H1 (cell line): ENCODE data around the gene TGOLN2.

ENCODE experiments used
- BACH1 ChIP-seq: IDR thresholded peaks from 2 replicates; pipeline ENCODE4 v1.6.1; 2012; ENCODE audit warnings: low read length, improper control_type of control experiment
- CEBPB ChIP-seq: IDR thresholded peaks from 2 replicates; pipeline ENCODE4 v1.6.1; 2012; ENCODE audit warnings: low read depth, low read length
- CHD1 ChIP-seq: IDR thresholded peaks from 2 replicates; pipeline ENCODE4 v1.6.1; 2012; ENCODE audit warnings: low read depth, low read length, improper control_type of control experiment
- EZH2 ChIP-seq: fragments of 200-600 bp; sonication (generic); IDR thresholded peaks from 2 replicates; pipeline ENCODE4 v1.7.1; 2012; ENCODE audit warnings: low read depth, mild to moderate bottlenecking, moderate library complexity, low read length, inconsistent platforms; ENCODE audit not compliant: severe bottlenecking
- HDAC2 ChIP-seq, 2 experiments: fragments of 300-600 bp in 1 of 2; sonication (generic) in 1 of 2; IDR thresholded peaks; 2 replicates each; pipeline ENCODE4 v1.6.1; 2011 to 2012; ENCODE audit warnings: low read depth in 2 of 2, low read length in 2 of 2, mild to moderate bottlenecking in 2 of 2, moderate library complexity in 2 of 2, borderline replicate concordance in 1 of 2, inconsistent platforms in 1 of 2
- JUN ChIP-seq: IDR thresholded peaks from 2 replicates; pipeline ENCODE4 v1.6.1; 2011; ENCODE audit warnings: low read depth, mild to moderate bottlenecking, improper control_type of control experiment, low read length
- RXRA ChIP-seq: IDR thresholded peaks from 2 replicates; pipeline ENCODE4 v1.6.1; 2011; ENCODE audit warnings: low read depth, mild to moderate bottlenecking, low read length, moderate library complexity; ENCODE audit not compliant: insufficient read depth
- TBP ChIP-seq: IDR thresholded peaks from 2 replicates; pipeline ENCODE4 v1.6.1; 2011; ENCODE audit warnings: low read depth, low read length, improper control_type of control experiment
- USF2 ChIP-seq: IDR thresholded peaks from 2 replicates; pipeline ENCODE4 v1.6.1; 2011; ENCODE audit warnings: low read length, improper control_type of control experiment
- TF ChIP-seq, protein P1 (sequence below), 3 experiments: IDR thresholded peaks; 1 replicate in 2 of 3; 2 replicates in 1 of 3; pipeline versions ENCODE4 v1.5.1 to v1.6.1; 2011; ENCODE audit warnings: low read length in 3 of 3, mild to moderate bottlenecking in 3 of 3, inconsistent platforms in 2 of 3, low read depth in 1 of 3, moderate library complexity in 1 of 3; ENCODE audit not compliant: insufficient read depth in 1 of 3; ENCODE audit errors: control extremely low read depth in 1 of 3

DNA sequence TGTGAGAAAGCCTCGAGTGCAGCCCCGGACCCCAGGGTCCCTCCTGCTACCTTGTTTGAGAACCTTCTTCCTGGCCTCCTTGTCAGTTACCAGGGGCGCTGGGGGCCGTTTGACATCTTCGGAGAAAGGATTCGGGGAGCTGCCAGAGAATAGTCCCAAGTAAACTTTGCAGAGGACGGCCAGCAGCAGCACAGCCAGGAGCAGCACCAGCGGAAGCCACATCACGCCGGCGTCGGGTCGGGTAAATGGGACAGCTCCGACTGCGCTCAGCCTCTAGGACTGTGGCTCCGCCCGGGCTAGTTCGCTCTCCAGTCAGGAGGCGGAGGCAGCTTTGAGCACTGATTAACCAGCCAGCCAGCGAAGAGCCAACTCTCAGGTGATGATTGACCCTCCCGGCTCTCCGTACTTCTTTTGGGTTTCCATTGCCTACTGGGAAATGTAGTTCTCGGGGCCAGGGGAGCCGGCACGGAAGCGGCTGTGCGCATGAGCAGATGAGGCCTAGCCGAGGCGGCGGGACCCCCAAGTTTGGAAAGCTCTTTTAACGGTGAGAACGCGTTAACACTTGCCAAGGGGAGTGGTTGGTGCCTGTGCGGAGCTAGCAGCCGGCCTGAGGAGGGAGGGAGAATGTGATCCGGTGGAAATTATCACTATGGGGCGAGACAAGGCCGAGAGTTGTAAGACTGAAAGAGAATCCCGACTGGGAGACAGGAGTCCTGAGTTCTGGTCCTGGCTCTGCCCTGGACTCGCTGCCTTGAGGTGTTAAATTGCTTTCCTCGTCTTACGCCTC lies 26.7 kb upstream of the TGOLN2 start, which contains the start of the genes ELMOD3 and RETSAT:
- no peak for TF ChIP-seq HDAC2 (IDR thresholded peaks at IDR 0.05; ENCODE audit: borderline replicate concordance in 1 of 2, low read depth in 2 of 2, low read length in 2 of 2)
- TF ChIP-seq EZH2 = no peak
- TF ChIP-seq, protein P1, sequence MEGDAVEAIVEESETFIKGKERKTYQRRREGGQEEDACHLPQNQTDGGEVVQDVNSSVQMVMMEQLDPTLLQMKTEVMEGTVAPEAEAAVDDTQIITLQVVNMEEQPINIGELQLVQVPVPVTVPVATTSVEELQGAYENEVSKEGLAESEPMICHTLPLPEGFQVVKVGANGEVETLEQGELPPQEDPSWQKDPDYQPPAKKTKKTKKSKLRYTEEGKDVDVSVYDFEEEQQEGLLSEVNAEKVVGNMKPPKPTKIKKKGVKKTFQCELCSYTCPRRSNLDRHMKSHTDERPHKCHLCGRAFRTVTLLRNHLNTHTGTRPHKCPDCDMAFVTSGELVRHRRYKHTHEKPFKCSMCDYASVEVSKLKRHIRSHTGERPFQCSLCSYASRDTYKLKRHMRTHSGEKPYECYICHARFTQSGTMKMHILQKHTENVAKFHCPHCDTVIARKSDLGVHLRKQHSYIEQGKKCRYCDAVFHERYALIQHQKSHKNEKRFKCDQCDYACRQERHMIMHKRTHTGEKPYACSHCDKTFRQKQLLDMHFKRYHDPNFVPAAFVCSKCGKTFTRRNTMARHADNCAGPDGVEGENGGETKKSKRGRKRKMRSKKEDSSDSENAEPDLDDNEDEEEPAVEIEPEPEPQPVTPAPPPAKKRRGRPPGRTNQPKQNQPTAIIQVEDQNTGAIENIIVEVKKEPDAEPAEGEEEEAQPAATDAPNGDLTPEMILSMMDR (IDR thresholded peaks at IDR 0.05; ENCODE audit: control extremely low read depth in 1 of 3, insufficient read depth in 1 of 3, low read depth in 1 of 3, low read length in 3 of 3) = no peak
- no peak for TF ChIP-seq USF2
- TF ChIP-seq JUN = no peak
- no peak for TF ChIP-seq BACH1
- peak; percentile 93 for TF ChIP-seq TBP
- no peak for TF ChIP-seq CHD1
- no peak; the same call in 1 of the 2 replicates for TF ChIP-seq CEBPB
- no peak for TF ChIP-seq RXRA
